ENCODE results near the gene L3MBTL1. TPM values are rescaled to one million over a fixed set of nuclear protein-coding genes. Genes with fewer than 3 reads are reported as not detected.

L3MBTL1 gene
- total RNA-seq, 1 experiment from 2014 or later: 21.6 TPM

- Histone ChIP-seq H3K9ac (ENCODE audit: low read length) (no peak overlapping the region), H4K20me1 (ENCODE audit: insufficient read depth) (no peaks in the 10 kb centered on the region), H3K27me3 (ENCODE audit: insufficient read depth, low read length) (no peaks in the 10 kb centered on the region), H3K4me3 (replicated peaks in 1 of 2; ENCODE audit: low read depth in 1 of 2, low read length in 2 of 2) (no peak overlapping the region), H3K4me2 (ENCODE audit: low read length) (no peak overlapping the region), H2AFZ (ENCODE audit: low read depth, low read length, poor library complexity, severe bottlenecking) (no peak overlapping the region), H3K79me2 (ENCODE audit: insufficient read depth, low read length) (no peaks in the 10 kb centered on the region), H3K36me3 (ENCODE audit: control insufficient read depth in 1 of 2, insufficient read depth in 2 of 2, low read length in 2 of 2) (no peaks in the 10 kb centered on the region), H3K4me1 (ENCODE audit: control insufficient read depth in 1 of 2, insufficient read depth in 2 of 2, low read length in 2 of 2) (no peaks in the 10 kb centered on the region; a peak in 1 of 4 replicates), H3K9me3 (ENCODE audit: control insufficient read depth in 1 of 2, insufficient read depth in 1 of 2, low read depth in 1 of 2, low read length in 2 of 2) (no peaks in the 10 kb centered on the region), H3K9me2 (ENCODE audit: insufficient read depth) (no peaks in the 10 kb centered on the region), H3K27ac (ENCODE audit: low read depth, low read length) (no peak overlapping the region)
- RAD21 ChIA-PET (ENCODE audit: low non-redundant PET in 1 of 2, low total read pairs in 2 of 2, uncharacterized antibody in 2 of 2, unreplicated experiment in 2 of 2): no interaction called here
- ATAC-seq: no peak
- POLR2A ChIA-PET: no interaction called here
- CTCF ChIA-PET: no interaction called here
- TF ChIP-seq, protein P1, sequence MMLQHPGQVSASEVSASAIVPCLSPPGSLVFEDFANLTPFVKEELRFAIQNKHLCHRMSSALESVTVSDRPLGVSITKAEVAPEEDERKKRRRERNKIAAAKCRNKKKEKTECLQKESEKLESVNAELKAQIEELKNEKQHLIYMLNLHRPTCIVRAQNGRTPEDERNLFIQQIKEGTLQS (IDR thresholded peaks at IDR 0.05): no peak
- no peak for TF ChIP-seq TCF7L2 (IDR thresholded peaks at IDR 0.05; ENCODE audit: borderline replicate concordance, extremely low read depth, insufficient read depth, insufficient read length)
- no peak for TF ChIP-seq ZFX (IDR thresholded peaks at IDR 0.05)
- no peak for TF ChIP-seq JUND (IDR thresholded peaks at IDR 0.05)
- TF ChIP-seq SP1 (IDR thresholded peaks at IDR 0.05; ENCODE audit: low read depth): no peak
- TF ChIP-seq FOSL1 (IDR thresholded peaks at IDR 0.05; ENCODE audit: low read depth): no peak
- TF ChIP-seq ELF1 (IDR thresholded peaks at IDR 0.05; ENCODE audit: borderline replicate concordance, low read depth): no peak
- TF ChIP-seq YY1 (IDR thresholded peaks at IDR 0.05; ENCODE audit: extremely low read depth, insufficient replicate concordance, low read depth, low read length): no peak
- TF ChIP-seq SIN3A (IDR thresholded peaks at IDR 0.05; ENCODE audit: low read depth): no peak
- no peak for TF ChIP-seq POLR2AphosphoS5 (IDR thresholded peaks at IDR 0.05; ENCODE audit: low read depth, low read length)
- no peak for TF ChIP-seq ZNF274 (IDR thresholded peaks at IDR 0.05; ENCODE audit: low read depth, low read length)
- TF ChIP-seq, protein P2, sequence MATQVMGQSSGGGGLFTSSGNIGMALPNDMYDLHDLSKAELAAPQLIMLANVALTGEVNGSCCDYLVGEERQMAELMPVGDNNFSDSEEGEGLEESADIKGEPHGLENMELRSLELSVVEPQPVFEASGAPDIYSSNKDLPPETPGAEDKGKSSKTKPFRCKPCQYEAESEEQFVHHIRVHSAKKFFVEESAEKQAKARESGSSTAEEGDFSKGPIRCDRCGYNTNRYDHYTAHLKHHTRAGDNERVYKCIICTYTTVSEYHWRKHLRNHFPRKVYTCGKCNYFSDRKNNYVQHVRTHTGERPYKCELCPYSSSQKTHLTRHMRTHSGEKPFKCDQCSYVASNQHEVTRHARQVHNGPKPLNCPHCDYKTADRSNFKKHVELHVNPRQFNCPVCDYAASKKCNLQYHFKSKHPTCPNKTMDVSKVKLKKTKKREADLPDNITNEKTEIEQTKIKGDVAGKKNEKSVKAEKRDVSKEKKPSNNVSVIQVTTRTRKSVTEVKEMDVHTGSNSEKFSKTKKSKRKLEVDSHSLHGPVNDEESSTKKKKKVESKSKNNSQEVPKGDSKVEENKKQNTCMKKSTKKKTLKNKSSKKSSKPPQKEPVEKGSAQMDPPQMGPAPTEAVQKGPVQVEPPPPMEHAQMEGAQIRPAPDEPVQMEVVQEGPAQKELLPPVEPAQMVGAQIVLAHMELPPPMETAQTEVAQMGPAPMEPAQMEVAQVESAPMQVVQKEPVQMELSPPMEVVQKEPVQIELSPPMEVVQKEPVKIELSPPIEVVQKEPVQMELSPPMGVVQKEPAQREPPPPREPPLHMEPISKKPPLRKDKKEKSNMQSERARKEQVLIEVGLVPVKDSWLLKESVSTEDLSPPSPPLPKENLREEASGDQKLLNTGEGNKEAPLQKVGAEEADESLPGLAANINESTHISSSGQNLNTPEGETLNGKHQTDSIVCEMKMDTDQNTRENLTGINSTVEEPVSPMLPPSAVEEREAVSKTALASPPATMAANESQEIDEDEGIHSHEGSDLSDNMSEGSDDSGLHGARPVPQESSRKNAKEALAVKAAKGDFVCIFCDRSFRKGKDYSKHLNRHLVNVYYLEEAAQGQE (IDR thresholded peaks at IDR 0.05; ENCODE audit: low read depth): no peak
- no peak for TF ChIP-seq EZH2 (IDR thresholded peaks at IDR 0.05)
- TF ChIP-seq CTCF (IDR thresholded peaks at IDR 0.05 in 2 of 3, conservative IDR thresholded peaks at IDR 0.05 in 1 of 3; ENCODE audit: borderline replicate concordance in 1 of 3, insufficient read depth in 1 of 3, low read depth in 2 of 3, low read length in 2 of 3): no peak
- no peak for TF ChIP-seq POLR2A (IDR thresholded peaks at IDR 0.05; ENCODE audit: borderline replicate concordance, extremely low read depth, insufficient read depth, insufficient read length)
- TF ChIP-seq, protein P3, sequence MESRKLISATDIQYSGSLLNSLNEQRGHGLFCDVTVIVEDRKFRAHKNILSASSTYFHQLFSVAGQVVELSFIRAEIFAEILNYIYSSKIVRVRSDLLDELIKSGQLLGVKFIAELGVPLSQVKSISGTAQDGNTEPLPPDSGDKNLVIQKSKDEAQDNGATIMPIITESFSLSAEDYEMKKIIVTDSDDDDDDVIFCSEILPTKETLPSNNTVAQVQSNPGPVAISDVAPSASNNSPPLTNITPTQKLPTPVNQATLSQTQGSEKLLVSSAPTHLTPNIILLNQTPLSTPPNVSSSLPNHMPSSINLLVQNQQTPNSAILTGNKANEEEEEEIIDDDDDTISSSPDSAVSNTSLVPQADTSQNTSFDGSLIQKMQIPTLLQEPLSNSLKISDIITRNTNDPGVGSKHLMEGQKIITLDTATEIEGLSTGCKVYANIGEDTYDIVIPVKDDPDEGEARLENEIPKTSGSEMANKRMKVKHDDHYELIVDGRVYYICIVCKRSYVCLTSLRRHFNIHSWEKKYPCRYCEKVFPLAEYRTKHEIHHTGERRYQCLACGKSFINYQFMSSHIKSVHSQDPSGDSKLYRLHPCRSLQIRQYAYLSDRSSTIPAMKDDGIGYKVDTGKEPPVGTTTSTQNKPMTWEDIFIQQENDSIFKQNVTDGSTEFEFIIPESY (IDR thresholded peaks at IDR 0.05; ENCODE audit: extremely low read depth, insufficient replicate concordance, low read length): no peak
- TF ChIP-seq, protein P4, sequence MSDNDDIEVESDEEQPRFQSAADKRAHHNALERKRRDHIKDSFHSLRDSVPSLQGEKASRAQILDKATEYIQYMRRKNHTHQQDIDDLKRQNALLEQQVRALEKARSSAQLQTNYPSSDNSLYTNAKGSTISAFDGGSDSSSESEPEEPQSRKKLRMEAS (IDR thresholded peaks at IDR 0.05): no peak
- DNase-seq (ENCODE audit: low read depth, low spot score): no peak
- intact Hi-C loops (cut with micrococcal nuclease): no loop called here
- no TSS peak for BruUV-seq (replicated peaks)
Observed at GRCh38 chr20:43520074-43520630, 12.7 kb downstream of the L3MBTL1 start.

Measured in HCT116 (cell line).